ENCODE measurements around the gene IGF1R.

IGF1R gene

DNA sequence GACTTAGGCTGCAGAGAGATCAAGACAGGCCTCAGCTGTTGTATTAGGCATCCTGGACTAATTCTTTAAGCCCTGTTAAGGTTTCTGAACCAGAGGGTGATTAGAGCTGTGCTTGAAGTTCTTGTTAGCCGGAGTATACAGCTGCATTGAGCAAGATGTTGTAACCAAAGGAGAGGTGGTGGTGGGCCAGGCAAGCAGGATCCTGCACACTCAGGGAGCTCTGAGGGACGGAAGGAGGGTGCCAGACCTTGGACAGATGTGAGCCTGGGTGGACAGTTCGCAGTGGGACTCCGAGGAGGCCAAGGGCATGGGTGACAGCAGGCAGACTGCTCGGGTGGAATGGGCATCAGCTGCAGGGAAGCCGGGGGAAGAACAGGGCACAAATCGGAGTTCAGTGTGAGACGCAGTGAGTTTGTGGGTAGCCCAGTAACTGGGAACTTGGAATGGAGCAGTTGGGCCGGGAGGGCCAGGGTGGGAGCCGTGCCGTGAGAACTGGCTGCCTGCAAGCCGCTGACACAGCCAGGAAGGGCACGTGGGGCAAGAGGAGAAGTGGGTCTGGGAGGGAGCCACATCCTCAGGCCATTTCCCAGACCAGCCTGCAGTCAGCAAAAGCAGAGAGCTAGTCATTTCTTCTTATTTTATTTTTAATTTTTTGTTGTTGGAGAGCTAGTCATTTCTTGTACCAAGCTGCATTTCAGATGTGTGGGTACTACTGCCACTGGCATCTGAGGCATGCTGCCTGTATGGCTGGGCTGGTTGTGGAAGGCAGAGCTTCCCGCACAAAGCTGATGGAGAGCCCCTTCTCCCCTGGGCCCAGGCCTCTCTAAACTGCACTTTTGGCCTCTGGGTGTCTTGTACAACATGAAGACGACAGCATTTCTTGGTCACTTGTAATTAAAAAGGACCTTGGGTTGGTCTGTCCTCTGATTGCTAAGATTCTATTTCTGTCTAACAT lies 298.2 kb downstream of the IGF1R start:
- no peak for DNase-seq (ENCODE audit: low read depth in 2 of 2)
- H3K4me3 ChIP-seq (replicated peaks in 1 of 2; ENCODE audit: low read depth in 2 of 2, low read length in 2 of 2) = no peak overlapping the region
- no peak for TF ChIP-seq CTCF (IDR thresholded peaks at IDR 0.05; ENCODE audit: low read depth, low read length)

GRCh38 chr15:98948456-98948855 lies 300.1 kb downstream of the IGF1R start:
- DNase-seq (ENCODE audit: low read depth in 2 of 2) = no peak
- no peak overlapping the region for H3K4me3 ChIP-seq (replicated peaks in 1 of 2; ENCODE audit: low read depth in 2 of 2, low read length in 2 of 2)
- TF ChIP-seq CTCF (IDR thresholded peaks at IDR 0.05; ENCODE audit: low read depth, low read length) = no peak

GRCh38 chr15:98948941-98949340 lies 300.6 kb downstream of the IGF1R start:
- no peak for TF ChIP-seq CTCF (IDR thresholded peaks at IDR 0.05; ENCODE audit: low read depth, low read length)
- DNase-seq (ENCODE audit: low read depth in 2 of 2) = no peak
- H3K4me3 ChIP-seq (replicated peaks in 1 of 2; ENCODE audit: low read depth in 2 of 2, low read length in 2 of 2) = no peak overlapping the region

DNA sequence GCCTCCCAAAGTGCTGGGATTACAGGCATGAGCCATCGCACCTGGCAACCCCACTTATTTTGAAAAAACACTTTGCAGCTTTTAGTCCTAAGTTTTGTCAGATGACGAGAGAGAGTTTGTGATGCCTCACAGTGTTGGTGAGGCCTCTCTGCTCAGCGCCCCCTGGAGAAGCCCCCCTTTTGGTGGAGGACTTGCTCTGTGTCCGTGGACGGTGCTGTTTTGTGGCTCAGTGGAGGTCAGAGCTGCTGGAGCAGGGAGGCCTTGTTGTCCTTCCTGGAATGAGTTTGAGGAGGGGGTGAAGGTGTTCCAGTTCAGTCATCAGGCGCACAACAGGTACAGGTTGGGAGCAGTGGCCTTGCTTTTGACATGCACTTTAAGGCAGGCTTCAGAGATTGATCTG lies 301.3 kb downstream of the IGF1R start:
- DNase-seq (ENCODE audit: low read depth in 2 of 2) = no peak
- TF ChIP-seq CTCF (IDR thresholded peaks at IDR 0.05; ENCODE audit: low read depth, low read length) = no peak
- no peak overlapping the region for H3K4me3 ChIP-seq (replicated peaks in 1 of 2; ENCODE audit: low read depth in 2 of 2, low read length in 2 of 2)

DNA sequence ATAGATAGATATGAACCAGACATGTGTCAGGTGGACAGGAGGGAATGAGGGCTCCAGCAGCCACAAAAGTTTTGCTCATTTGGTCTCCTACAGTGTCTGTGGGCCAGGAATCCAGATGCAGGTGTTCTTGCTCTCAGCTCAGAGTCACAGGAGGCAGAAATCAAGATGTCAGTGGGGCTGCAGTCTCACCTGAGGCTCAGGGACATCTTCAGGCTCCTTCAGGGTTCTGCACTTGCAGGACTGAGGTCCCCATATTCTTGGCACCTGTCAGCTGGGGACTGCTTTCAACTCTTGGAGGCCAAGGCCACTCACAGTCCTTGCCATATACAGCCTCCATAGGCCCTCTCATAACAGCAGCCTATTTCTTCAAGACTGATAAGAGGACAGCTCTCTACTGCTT lies 301.9 kb downstream of the IGF1R start:
- no peak overlapping the region for H3K4me3 ChIP-seq (replicated peaks in 1 of 2; ENCODE audit: low read depth in 2 of 2, low read length in 2 of 2)
- no peak for TF ChIP-seq CTCF (IDR thresholded peaks at IDR 0.05; ENCODE audit: low read depth, low read length)
- no peak for DNase-seq (ENCODE audit: low read depth in 2 of 2)

DNA sequence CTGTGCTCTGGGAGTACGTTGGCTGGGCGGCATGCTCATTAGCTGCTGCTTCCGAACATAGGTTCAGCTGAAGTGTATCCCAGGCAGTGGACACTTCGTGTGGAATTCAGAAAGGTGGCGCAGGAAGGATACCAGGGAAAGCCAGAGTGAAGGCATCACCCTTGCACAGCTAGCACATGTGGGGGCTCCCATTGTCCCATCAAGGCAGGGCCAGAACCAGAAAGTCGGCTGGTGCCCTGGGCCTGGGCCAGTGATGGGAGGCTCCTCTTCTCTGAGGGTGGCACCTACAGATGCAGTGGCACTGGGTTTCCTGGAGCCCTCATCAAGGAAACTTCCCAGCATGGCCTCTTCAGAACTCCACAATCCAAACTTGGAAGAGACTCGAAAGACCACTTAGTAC lies 302.7 kb downstream of the IGF1R start:
- no peak overlapping the region for H3K4me3 ChIP-seq (replicated peaks in 1 of 2; ENCODE audit: low read depth in 2 of 2, low read length in 2 of 2)
- no peak for DNase-seq (ENCODE audit: low read depth in 2 of 2)
- no peak for TF ChIP-seq CTCF (IDR thresholded peaks at IDR 0.05; ENCODE audit: low read depth, low read length)
